GM19372 (cell line): ENCODE results near the gene ADARB1.

Source experiments
- ATAC-seq: cut with Tn5 transposase; IDR thresholded peaks from one replicate; pipeline ENCODE4 v1.9.1; 2021; ENCODE audit warnings: mild to moderate bottlenecking, low read depth, moderate library complexity; ENCODE audit not compliant: unreplicated experiment

Gene ADARB1

DNA sequence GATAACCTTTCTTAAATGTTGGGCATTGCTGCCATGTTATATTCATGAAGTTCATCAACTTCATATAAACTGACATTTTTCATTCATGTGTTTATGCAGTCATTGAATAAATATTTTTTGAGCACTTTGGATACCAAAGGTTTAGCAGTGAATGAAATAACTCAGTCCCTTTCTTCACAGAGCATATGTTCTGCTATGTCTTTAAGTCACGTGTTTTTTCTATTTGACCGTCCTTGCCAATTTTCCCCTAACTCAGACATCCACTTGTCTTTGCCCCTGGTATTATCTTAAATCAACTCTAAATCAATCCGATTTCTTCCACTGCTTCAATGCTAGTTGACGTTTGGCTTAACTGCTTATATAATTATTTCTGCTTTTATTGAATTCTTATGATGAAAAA lies 16.6 kb downstream of the ADARB1 start:
- ATAC-seq, result no peak

DNA sequence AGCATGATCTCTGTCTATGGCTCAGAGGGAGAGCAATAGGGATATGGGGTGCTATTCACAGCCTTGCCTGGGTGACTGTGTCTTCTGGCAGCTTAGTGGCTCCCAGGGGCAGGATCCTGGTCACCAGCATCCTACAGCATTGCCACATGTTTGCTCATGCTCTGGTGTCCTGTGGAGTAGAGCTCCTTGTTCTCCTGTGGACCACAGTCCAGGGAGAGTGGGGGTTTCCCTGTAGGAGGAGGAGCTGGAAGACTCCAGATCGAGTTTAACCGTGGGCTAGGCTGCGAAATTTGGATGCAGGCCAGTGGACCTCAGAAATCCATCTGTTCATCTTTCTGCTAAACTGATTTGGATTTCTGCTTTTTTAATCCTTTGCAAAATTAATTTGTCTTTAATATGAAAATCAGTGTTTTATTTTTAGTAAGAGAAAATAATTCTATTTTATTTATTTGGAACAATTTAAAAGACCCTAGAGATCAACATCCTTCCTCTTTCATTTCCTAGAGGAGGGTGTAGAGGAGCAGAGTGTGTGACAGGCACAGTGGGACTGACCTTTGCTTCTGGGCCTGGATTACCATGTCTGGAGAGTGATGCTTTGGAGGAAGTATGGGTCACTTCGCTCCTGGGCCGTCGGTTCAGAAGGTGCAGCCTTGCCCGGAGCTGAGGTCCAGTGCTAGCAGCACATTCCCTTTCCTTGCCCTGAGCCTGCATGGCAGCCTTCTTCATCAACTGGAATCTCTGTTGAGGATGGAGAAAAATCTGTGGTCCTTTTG lies 17.4 kb downstream of the ADARB1 start:
- no peak for ATAC-seq

DNA sequence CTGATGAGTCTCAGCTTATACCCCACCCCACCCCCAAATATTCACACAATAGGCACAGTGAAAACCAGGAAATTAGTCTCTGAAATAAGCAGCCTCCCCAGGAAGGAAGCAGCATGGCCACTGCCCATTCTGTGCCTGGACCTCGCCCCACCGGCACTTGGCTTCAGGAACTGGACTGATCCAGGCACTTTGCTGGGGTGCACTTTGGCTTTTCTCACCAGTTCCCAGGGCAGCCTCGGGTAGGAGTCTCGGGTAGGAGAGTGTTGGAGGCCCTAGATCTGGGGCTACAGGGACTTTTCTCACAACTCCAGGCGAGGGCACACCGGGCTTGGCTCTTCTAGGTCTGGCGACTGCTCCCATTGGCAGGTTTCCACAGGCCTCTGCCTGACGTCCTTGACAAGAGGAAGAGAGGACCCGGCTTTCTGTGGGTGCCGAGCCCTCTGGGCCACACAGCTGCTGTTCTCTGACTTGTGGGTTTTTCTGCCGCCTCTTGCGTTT lies 18.7 kb downstream of the ADARB1 start:
- no peak for ATAC-seq

DNA sequence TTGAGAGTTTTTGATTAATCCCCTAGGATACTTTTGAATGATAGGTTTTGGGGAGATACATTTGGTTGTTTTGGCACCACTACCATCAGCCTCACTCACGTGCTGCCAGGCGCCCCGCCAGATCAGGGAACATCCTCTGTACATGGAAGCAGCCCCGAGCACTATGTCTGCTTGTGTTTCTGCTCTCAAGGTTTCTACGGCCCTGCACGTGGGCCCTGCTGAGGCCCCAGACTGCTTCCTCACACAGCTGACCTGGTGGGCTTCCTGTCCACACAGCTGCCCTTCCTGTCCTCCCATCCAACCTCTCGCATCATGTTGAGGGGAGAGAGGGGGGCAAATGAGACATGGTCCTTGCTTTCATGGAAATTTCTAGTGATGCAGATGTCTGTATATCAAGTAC lies 20.0 kb downstream of the ADARB1 start:
- no peak for ATAC-seq

GRCh38 chr21:45095505-45095904 lies 21.1 kb downstream of the ADARB1 start:
- no peak for ATAC-seq

DNA sequence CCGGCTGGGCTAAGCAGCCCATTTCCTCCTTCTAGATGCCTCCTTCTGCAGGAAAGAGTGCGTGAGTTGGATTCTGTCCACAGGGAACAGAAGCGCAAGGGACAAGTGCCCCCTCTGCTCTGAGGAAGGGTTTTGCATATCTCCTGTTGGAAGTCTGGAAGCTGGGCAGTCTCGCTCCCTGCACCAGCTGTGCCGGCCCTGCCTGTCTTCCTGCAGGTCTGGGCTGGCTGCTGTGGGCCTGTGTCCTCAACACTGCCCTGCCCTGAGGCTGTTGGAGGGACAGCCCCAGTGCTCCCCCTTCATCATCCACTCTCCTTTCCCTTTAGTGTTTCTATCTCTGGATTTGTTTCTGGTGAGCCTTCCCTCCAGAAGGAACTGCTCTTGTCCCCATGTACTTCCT lies 21.8 kb downstream of the ADARB1 start:
- no peak for ATAC-seq

GRCh38 chr21:45097827-45098387 lies 23.5 kb downstream of the ADARB1 start:
- no peak for ATAC-seq

DNA sequence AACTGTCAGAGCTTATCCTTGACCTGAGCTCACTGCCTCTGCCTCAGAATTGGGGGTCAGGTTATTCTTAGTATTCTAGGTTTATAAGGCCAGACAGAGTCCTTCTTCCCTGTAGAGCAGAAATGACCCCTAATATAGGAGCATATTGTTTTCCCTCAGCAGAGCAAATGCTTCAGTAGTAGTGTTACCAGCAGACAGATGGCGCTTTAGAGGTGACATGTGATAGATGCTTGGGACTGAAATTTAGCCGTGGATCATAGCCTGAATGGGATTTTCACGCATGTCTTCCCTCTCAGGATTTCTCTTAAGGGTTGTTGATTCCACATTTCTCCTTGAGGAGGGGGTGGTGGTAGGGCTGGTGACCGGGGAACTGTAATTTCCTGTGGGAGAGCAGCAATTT lies 24.5 kb downstream of the ADARB1 start:
- no peak for ATAC-seq

GRCh38 chr21:45099571-45099970 lies 25.2 kb downstream of the ADARB1 start:
- no peak for ATAC-seq

DNA sequence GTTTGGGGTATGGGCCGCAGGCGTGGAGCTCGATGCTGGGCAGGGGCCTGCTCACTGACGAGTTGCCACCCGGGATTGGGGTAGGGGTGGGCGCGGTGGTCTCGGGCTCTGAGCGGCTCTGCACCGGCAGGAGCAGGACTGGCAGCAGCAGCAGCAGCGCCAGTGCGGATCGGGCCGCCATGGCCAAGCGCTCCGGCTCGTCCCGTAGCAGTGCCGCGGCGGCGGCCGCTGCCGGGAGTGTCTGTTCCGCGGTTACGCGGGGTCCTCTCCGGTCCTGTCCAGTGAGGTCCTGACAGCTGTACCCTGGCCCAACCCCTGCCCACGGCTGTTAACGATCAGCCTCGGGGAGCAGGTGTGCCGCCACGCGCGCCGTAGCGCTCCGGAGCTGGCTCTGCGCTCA lies 26.5 kb downstream of the ADARB1 start:
- ATAC-seq, result no peak

DNA sequence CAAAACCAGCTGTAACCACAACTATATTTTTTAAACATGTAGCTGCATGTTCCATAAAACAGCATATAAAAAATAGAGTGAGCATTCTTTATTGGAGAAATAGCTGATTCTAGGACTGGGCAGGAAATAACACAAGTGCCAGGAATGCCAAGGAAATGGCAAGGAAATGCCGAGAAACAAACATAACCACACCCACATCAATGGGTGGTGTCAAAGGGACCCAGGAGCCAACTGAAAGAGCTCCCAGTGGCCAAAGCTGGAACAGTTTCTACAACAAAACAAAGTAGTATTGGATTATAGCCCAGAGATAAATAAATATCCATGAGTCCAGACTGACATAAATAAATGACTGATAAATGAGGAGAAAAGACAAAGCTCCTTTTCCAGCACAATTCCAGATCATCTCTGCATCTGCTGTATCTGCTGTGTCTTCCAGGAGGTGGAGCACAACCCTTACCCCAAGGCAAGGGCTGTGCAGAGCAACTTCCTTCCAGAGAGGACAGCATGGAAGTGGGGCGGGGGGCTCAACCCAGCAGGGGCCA lies 28.1 kb downstream of the ADARB1 start:
- ATAC-seq, result no peak

- no peak for ATAC-seq
These were observed 29.7 kb downstream of the ADARB1 start for GRCh38 chr21:45103971-45104520.

DNA sequence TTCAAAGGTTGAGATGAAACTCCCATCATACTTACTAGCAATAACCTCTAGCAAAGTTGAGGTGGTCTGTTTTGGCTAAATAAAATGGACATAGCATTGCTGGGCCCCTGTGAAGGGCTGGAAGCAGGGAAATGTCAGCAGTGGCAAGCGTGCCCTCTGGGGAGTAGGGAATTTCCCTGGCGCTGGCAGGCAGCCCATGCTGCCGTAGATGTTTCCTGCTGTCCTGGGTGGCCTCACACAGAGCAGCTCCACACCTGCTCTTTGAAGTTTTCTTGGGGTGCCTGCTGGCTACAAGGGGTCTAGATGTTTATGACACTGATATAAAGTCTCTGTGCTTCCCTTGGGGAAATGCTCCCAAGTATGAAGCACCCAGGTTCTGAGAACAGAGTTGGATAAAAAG lies 30.2 kb downstream of the ADARB1 start:
- ATAC-seq, result no peak

- ATAC-seq, result no peak
These were observed 31.6 kb downstream of the ADARB1 start for GRCh38 chr21:45105906-45106485.

- ATAC-seq, result no peak
These were observed 33.8 kb downstream of the ADARB1 start for GRCh38 chr21:45108034-45108790.

DNA sequence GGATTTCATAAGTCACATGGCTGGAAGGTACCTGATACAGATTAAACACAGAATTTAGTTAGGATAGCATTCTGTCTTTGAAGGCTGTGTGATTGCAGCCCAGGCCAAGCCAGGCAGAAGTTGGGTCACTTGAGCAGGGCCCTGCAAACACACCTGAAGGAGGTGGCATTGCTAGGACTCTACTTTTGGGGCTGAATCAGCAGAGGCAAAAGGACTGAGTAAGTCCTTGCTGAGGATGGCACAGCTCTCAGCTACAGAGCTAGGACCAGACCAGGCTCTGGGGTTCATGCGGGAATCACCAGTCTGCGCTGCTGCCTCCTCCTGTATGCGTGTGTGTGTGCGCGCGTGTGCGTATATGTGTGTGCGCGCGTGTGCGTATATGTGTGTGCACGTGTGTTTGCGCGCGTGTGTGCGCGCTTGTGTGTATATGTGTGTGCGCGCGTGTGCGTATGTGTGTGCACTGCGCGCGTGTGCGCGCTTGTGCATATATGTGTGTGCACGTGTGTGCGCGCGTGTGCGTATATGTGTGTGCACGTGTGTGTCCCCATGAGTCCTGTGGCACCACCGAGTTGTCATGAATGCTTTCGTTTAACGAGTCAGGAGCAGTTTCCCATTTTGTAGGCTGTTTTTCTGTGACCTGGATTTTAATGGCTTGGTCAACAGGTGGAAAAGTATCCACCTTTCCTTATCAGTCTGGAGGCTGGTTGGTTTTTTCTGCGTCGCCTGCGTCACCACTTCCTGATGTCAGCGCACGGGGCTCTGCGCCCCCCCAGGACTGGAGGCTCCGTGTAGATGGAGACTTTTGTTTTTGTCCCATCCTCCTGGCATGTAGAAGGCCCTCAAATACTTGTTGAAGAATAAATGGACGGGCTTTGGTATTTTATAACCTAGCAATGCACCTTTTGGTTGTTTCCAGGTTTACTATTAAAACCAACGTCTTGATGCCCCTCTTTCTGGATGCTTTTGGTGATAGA lies 34.7 kb downstream of the ADARB1 start:
- ATAC-seq, result peak; percentile 2

GRCh38 chr21:45109831-45110492 lies 35.6 kb downstream of the ADARB1 start:
- peak; percentile 87 for ATAC-seq

- ATAC-seq, result no peak
These were observed 36.7 kb downstream of the ADARB1 start for GRCh38 chr21:45110873-45111624.
